ENCODE measurements around the gene GABRD.

DNA sequence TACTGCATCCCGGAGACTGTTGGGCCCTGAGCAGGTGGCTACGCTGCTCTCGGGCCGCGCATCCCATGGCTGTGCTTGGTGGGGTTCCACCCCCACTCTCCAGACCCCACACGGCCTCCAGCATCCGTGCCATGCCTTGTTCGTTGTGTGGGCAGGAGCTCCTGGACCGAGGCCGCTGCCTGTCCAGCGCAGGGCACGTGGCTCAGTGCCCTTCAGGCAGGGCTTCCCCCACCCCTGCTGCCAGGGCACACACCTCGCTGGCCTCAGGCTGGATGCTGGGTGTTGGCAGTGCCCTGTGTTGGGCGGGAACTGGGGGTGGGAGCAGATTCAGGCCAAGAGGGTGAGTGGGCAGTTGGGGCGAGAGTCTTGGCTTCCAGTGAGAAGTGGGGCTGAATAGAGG, 40.9 kb downstream of the GABRD start:
- TF ChIP-seq, protein P1, sequence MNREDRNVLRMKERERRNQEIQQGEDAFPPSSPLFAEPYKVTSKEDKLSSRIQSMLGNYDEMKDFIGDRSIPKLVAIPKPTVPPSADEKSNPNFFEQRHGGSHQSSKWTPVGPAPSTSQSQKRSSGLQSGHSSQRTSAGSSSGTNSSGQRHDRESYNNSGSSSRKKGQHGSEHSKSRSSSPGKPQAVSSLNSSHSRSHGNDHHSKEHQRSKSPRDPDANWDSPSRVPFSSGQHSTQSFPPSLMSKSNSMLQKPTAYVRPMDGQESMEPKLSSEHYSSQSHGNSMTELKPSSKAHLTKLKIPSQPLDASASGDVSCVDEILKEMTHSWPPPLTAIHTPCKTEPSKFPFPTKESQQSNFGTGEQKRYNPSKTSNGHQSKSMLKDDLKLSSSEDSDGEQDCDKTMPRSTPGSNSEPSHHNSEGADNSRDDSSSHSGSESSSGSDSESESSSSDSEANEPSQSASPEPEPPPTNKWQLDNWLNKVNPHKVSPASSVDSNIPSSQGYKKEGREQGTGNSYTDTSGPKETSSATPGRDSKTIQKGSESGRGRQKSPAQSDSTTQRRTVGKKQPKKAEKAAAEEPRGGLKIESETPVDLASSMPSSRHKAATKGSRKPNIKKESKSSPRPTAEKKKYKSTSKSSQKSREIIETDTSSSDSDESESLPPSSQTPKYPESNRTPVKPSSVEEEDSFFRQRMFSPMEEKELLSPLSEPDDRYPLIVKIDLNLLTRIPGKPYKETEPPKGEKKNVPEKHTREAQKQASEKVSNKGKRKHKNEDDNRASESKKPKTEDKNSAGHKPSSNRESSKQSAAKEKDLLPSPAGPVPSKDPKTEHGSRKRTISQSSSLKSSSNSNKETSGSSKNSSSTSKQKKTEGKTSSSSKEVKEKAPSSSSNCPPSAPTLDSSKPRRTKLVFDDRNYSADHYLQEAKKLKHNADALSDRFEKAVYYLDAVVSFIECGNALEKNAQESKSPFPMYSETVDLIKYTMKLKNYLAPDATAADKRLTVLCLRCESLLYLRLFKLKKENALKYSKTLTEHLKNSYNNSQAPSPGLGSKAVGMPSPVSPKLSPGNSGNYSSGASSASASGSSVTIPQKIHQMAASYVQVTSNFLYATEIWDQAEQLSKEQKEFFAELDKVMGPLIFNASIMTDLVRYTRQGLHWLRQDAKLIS (CRISPR knock-in tag; IDR thresholded peaks at IDR 0.05; ENCODE audit: borderline replicate concordance), result no peak
- TF ChIP-seq, protein P2, sequence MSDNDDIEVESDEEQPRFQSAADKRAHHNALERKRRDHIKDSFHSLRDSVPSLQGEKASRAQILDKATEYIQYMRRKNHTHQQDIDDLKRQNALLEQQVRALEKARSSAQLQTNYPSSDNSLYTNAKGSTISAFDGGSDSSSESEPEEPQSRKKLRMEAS (CRISPR knock-in tag; IDR thresholded peaks at IDR 0.05), result no peak
- TF ChIP-seq, protein P3, sequence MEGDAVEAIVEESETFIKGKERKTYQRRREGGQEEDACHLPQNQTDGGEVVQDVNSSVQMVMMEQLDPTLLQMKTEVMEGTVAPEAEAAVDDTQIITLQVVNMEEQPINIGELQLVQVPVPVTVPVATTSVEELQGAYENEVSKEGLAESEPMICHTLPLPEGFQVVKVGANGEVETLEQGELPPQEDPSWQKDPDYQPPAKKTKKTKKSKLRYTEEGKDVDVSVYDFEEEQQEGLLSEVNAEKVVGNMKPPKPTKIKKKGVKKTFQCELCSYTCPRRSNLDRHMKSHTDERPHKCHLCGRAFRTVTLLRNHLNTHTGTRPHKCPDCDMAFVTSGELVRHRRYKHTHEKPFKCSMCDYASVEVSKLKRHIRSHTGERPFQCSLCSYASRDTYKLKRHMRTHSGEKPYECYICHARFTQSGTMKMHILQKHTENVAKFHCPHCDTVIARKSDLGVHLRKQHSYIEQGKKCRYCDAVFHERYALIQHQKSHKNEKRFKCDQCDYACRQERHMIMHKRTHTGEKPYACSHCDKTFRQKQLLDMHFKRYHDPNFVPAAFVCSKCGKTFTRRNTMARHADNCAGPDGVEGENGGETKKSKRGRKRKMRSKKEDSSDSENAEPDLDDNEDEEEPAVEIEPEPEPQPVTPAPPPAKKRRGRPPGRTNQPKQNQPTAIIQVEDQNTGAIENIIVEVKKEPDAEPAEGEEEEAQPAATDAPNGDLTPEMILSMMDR (IDR thresholded peaks at IDR 0.05), result no peak
